ENCODE data around the gene COX15.
"Not testable (repeated sequence)": the region's sequence is repeated elsewhere in the genome, so short reads cannot be mapped to it uniquely, and the experiment has no call there.

The COX15 gene

GRCh38 chr10:99732033-99732842, at the start of gene COX15, which contains the start of gene CUTC:
Gene COX15 (minus strand): TSS chr10:99732127. CDS start chr10:99732049, 78 bp downstream.
Gene CUTC (plus strand): TSS chr10:99732234. CDS start chr10:99732349, 115 bp downstream.
- DNase-seq: peak; percentile 99

- DNase-seq: no peak
Observed at GRCh38 chr10:99779335-99779734, 47.4 kb upstream of the COX15 start.

GRCh38 chr10:99777918-99778714, 46.2 kb upstream of the COX15 start:
- DNase-seq: no peak

- no peak for DNase-seq
Observed at GRCh38 chr10:99775850-99776249, 43.9 kb upstream of the COX15 start.

- DNase-seq: no peak
Observed at GRCh38 chr10:99770408-99771045, 38.6 kb upstream of the COX15 start.

GRCh38 chr10:99769706-99770105, 37.8 kb upstream of the COX15 start:
- DNase-seq: no peak

GRCh38 chr10:99768556-99768955, 36.6 kb upstream of the COX15 start:
- DNase-seq: no peak

- DNase-seq: no peak
Observed at GRCh38 chr10:99767901-99768300, 36.0 kb upstream of the COX15 start.

GRCh38 chr10:99766302-99766681, 34.4 kb upstream of the COX15 start:
- no peak for DNase-seq

- DNase-seq: no peak
Observed at GRCh38 chr10:99765672-99766301, 33.9 kb upstream of the COX15 start.

- no peak for DNase-seq
Observed at GRCh38 chr10:99761365-99761764, 29.4 kb upstream of the COX15 start.

- no peak for DNase-seq
Observed at GRCh38 chr10:99760321-99760720, 28.4 kb upstream of the COX15 start.

- no peak for DNase-seq
Observed at GRCh38 chr10:99758211-99758891, 26.4 kb upstream of the COX15 start.

GRCh38 chr10:99756159-99756558, 24.2 kb upstream of the COX15 start:
- DNase-seq: no peak

GRCh38 chr10:99754670-99755069, 22.7 kb upstream of the COX15 start:
- no peak for DNase-seq

- DNase-seq: no peak
Observed at GRCh38 chr10:99750641-99751040, 18.7 kb upstream of the COX15 start.

GRCh38 chr10:99748823-99749451, 17.0 kb upstream of the COX15 start:
- no peak for DNase-seq

- not testable (repeated sequence) for DNase-seq
Observed at GRCh38 chr10:99746166-99746565, 14.2 kb upstream of the COX15 start.

GRCh38 chr10:99743841-99744240, 11.9 kb upstream of the COX15 start:
- no peak for DNase-seq

GRCh38 chr10:99742701-99743100, 10.8 kb upstream of the COX15 start:
- DNase-seq: no peak

GRCh38 chr10:99742254-99742653, 10.3 kb upstream of the COX15 start:
- DNase-seq: no peak

Data from femur (tissue), 1 donor.